DOHH2 (cell line): ENCODE measurements around the gene QKI.

Experiments used
- CTCF ChIP-seq: fragments of 200-600 bp; sonication (generic); IDR thresholded peaks from one replicate; pipeline ENCODE4 v1.5.1; 2014; ENCODE audit warnings: antibody characterized with exemption, mild to moderate bottlenecking, low read depth, low read length; ENCODE audit not compliant: poor library complexity, severe bottlenecking
- EZH2phosphoT487 ChIP-seq: fragments of 200-600 bp; sonication (generic); IDR thresholded peaks from 2 replicates; pipeline ENCODE4 v1.6.1; 2017; ENCODE audit warnings: borderline replicate concordance, mild to moderate bottlenecking, antibody characterized with exemption, low read length, moderate library complexity, mixed read lengths

- no peak for TF ChIP-seq CTCF
- TF ChIP-seq EZH2phosphoT487, result no peak
Measured at GRCh38 chr6:163405412-163406309, 8.9 kb upstream of the QKI start.
